ENCODE measurements around the gene GAL.

DNA sequence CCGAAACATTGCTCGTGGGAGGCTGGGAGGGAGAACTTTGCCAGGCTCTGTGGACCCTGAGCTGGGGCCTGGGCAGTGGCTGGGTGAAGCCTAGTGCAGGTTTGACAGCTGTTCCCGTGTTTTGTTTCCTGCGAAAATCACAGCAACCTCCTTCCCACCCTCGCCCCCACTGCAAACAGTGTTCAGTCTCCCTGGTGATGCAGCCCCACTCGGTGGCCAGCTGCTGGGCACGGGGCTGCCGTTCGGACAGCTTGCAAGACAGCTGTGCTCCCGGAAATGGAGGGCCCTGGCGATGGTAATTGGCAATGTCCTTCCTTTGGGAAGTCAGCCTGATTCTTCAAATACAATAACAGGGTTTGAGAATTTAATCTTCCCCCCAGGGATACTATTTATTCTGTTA is 10.4 kb upstream of the GAL start:
- TF ChIP-seq SRF (IDR thresholded peaks at IDR 0.05; ENCODE audit: low read depth, low read length), result no peak
- TF ChIP-seq ZNF589 (CRISPR knock-in tag; conservative IDR thresholded peaks at IDR 0.05), result no peak
- TF ChIP-seq ZBTB7A (CRISPR knock-in tag; IDR thresholded peaks at IDR 0.05), result no peak
- TF ChIP-seq, protein P1, sequence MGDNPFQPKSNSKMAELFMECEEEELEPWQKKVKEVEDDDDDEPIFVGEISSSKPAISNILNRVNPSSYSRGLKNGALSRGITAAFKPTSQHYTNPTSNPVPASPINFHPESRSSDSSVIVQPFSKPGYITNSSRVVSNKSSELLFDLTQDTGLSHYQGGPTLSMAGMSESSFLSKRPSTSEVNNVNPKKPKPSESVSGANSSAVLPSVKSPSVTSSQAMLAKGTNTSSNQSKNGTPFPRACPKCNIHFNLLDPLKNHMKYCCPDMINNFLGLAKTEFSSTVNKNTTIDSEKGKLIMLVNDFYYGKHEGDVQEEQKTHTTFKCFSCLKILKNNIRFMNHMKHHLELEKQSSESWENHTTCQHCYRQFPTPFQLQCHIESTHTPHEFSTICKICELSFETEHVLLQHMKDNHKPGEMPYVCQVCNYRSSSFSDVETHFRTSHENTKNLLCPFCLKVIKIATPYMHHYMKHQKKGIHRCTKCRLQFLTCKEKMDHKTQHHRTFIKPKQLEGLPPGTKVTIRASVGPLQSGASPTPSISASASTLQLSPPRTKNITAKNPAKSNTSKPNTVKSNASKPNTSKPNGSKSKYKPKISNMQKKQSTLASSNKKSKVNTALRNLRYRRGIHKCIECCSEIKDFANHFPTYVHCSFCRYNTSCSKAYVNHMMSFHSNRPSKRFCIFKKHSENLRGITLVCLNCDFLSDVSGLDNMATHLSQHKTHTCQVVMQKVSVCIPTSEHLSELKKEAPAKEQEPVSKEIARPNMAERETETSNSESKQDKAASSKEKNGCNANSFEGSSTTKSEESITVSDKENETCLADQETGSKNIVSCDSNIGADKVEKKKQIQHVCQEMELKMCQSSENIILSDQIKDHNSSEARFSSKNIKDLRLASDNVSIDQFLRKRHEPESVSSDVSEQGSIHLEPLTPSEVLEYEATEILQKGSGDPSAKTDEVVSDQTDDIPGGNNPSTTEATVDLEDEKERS (CRISPR knock-in tag; IDR thresholded peaks at IDR 0.05), result no peak
- TF ChIP-seq POLR2AphosphoS5 (IDR thresholded peaks at IDR 0.05; ENCODE audit: low read depth, low read length), result no peak
- TF ChIP-seq KDM1A (CRISPR knock-in tag; IDR thresholded peaks at IDR 0.05), result no peak
- no peak for TF ChIP-seq HNRNPLL (IDR thresholded peaks at IDR 0.05; ENCODE audit: low read depth, low read length, poor library complexity, severe bottlenecking)
- no peak for TF ChIP-seq PREB (CRISPR knock-in tag; IDR thresholded peaks at IDR 0.05)
- TF ChIP-seq MTF2 (CRISPR knock-in tag; IDR thresholded peaks at IDR 0.05; ENCODE audit: borderline replicate concordance), result no peak
- TF ChIP-seq ZNF317 (CRISPR knock-in tag; IDR thresholded peaks at IDR 0.05), result no peak
- TF ChIP-seq PATZ1 (CRISPR knock-in tag; IDR thresholded peaks at IDR 0.05), result no peak
- TF ChIP-seq, protein P2, sequence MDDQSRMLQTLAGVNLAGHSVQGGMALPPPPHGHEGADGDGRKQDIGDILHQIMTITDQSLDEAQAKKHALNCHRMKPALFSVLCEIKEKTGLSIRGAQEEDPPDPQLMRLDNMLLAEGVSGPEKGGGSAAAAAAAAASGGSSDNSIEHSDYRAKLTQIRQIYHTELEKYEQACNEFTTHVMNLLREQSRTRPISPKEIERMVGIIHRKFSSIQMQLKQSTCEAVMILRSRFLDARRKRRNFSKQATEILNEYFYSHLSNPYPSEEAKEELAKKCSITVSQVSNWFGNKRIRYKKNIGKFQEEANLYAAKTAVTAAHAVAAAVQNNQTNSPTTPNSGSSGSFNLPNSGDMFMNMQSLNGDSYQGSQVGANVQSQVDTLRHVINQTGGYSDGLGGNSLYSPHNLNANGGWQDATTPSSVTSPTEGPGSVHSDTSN (CRISPR knock-in tag; IDR thresholded peaks at IDR 0.05; ENCODE audit: borderline replicate concordance), result no peak
